ENCODE results near the gene TTLL6.

TTLL6 gene

DNA sequence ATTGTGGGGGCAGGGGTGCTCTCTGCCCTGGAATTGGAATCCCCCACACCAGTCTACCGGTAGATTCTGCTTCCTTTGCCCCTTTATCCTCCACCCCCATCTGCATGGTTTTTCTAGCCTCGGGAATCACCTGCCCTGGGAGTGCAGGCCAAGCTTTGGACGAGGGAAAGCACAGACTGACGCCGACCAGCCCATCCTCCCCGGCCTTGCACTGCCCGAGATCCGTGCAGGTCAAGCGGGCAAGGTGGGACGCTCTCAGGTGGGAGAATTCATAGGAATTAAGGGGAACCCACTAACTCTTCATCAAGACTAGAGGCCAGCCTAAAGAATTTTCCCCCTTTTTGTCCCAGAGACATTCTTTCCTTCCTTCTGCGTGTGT, 78.6 kb downstream of the TTLL6 start:
- no peak for DNase-seq (ENCODE audit: low spot score)

DNA sequence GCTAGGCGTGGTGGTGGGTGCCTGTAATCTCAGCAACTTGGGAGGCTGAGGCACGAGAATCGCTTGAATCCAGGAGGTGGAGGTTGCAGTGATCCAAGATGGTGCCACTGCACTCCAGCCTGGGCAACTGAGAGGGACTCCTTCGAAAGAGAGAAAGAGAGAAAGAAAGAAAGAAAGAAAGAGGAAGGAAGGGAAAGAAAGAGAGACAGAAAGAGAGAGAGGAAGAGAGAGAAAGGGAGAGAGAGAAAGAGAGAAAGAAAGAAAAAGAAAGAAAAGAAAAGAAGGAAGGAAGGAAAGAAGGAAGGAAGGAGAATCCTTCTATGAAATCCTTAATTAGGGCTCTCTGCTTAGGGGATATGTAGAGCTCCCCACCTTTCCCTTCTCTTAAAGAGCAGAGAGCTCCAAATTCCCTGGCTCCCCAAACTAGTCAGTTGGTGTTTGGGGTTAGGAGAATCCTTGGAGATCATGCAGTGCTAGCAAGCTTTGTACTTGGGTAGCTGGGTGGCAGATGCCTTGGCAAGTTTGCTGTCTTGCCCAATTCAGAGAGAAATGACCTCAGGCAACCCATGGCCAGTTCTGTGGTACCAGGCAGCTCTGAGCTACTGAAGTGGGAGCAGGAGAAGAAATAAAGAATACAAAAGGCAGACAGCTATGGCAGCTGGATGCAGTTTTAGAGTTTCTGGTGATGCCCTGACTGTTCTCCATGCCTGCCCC, 79.5 kb downstream of the TTLL6 start:
- no peak for DNase-seq (ENCODE audit: low spot score)

- DNase-seq (ENCODE audit: low spot score): no peak
Measured at GRCh38 chr17:48735062-48735351, 82.0 kb downstream of the TTLL6 start.

DNA sequence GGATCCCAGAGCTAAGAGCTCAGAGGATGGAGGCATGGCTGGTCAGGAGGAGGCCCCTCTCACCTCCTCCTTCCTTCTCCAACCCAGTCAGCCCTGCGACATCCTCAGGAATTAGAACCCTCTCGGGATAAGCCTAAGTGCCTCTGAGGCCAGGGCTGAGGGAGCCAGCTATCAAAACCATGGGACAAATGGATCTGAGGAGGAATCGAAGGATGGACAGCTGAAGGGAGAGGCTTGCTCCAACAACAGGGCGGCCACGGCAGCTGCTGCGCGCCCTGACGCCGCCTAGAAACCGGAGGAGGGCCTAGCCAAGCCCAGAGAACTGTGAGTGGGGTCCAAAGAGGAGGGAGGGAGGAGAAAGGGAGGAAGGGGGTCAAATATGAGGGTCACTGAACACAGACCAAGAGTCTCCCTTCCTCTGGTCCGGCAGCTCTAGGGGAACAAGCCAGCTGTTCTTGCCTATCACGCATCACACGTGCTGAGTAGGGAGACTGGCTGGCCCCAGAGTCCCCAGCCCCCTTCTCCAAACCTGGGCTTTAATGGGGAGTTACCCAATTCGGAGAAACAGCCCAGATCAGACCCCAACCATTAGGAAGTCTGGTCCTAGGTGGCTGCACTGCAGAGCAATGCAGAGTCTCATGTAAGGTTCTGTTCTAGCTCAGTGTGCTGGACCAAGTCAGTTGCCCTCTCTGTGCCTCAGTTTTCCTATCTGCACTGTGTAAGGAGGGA, 82.5 kb downstream of the TTLL6 start:
- DNase-seq (ENCODE audit: low spot score): no peak

DNA sequence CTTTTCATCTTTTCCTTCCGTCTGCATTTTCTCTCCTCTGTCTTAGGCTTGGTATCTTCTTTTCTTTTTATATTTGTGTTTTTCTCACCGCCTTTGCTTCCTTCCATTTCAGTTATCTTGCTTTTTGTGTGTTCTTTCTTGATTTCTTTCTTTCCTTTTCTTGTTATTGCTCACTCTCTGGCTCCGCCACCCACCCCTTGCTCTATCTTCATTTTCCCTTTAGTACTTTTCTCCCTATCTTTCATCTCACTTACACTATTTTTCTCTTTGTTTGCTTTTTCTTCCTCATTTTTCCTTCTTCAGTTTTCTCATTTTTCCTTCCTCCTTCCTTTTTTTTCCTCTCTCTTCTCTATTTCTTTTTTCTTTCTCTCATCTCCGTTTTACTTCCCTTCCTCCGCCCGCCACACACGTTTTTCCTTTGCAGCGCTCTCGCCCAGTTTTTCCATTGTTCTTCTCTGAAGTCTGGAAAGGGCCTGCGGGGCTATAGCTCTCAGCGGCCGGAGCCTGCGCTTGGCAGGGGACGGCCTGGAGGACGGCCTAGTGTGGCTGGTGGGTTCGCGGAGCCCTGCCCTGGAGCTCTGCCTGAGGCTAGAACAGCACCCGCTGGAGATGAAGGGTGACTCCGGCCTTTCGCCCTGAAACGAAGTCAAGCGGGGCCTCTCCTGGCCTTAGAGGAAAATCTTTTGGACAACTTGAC, 83.2 kb downstream of the TTLL6 start:
- no peak for DNase-seq (ENCODE audit: low spot score)

GRCh38 chr17:48732688-48733629, 84.1 kb downstream of the TTLL6 start:
- DNase-seq (ENCODE audit: low spot score): no peak

DNA sequence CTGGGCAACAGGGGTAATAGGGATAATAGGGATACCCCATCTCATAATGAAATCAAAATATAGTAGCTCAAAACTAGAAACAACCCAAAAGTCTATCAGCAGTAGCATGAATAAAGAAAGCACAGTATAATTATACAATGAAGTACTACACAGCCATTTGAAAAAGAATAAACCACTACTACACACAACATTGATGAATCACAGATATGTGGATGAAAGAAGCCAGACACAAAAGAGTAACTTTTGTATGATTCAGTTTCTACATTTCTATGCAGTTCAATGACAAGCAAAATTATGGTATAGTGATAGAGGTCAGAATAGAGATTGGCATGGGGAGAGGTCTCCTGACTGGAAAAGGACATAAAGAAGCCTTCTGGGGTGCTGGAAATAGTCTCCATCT, 85.7 kb downstream of the TTLL6 start:
- no peak for DNase-seq (ENCODE audit: low spot score)

GRCh38 chr17:48730240-48730550, 86.8 kb downstream of the TTLL6 start:
- no peak for DNase-seq (ENCODE audit: low spot score)

GRCh38 chr17:48729335-48730239, 87.4 kb downstream of the TTLL6 start:
- no peak for DNase-seq (ENCODE audit: low spot score)

GRCh38 chr17:48728232-48729231, 88.5 kb downstream of the TTLL6 start, which contains the start of gene HOXB13:
TSS of gene HOXB13 (minus strand) at chr17:48728750. CDS start at chr17:48728593, 157 bp downstream.
- no peak for DNase-seq (ENCODE audit: low spot score)

GRCh38 chr17:48727415-48728175, 89.4 kb downstream of the TTLL6 start:
- DNase-seq (ENCODE audit: low spot score): no peak

GRCh38 chr17:48726916-48727286, 90.1 kb downstream of the TTLL6 start:
- no peak for DNase-seq (ENCODE audit: low spot score)

GRCh38 chr17:48726114-48726915, 90.7 kb downstream of the TTLL6 start:
- no peak for DNase-seq (ENCODE audit: low spot score)

DNA sequence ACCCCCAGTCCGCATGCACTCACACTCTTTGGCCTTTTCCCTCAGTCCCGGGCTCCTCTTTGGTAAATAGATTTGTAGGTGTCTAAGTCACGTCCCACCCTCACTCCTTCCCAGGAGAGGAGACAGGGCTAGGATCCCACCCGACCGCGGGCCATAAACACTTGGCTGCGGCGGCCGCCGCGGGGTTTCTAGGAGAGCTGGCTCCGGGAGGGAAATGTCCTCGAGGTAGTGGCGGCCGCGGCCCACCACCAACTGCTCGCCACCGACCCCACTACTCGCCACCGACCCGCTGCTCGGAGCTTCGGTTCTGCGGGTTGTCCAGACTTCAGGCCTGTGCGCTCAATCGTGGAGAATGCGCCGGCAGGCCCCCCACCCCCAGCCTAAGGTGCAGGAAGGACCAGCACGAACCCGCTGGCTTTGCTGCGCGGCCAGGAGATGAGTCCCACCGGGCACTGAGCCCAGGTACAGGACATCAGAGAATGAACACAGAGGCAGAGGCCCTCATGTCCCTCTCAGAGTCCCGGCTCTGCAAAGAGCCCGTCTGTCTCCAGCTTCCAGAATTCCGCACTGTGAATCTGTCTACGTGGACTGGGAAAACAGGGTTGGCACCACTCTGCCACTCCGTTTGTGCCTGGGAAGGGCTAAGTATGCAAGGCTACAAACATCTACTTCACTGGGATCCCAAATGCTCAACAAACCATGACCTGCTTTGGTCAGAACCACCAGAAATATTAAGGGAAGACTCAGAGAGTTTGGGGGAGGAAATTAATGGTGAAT, 91.6 kb downstream of the TTLL6 start:
- no peak for DNase-seq (ENCODE audit: low spot score)

DNA sequence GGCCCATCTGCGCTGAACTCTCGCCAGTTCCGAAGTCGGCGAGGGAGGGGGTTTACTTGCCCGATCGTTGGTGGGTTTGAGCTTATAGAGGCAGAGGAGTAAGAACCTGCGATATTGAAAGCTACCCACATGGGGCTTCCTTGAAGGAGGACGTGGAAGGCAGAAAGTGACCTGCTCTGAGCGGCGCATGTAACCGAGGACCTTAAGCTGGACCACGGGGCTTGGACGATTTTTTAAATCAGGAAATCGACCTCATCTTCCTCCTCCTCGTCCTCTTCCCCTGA, 92.1 kb downstream of the TTLL6 start:
- DNase-seq (ENCODE audit: low spot score): no peak

GRCh38 chr17:48724251-48725003, 92.6 kb downstream of the TTLL6 start:
- peak; percentile 87 for DNase-seq (ENCODE audit: low spot score)

Data from left forelimb (tissue), 1 donor.